SKM-1 treated with dmso at 0.1 percent for 144 hours (cell line): ENCODE data around the gene EEF1AKMT3.

Experiments used
- DNase-seq: peaks from one replicate; lab custom pipeline; 2025; ENCODE audit not compliant: unreplicated experiment; lab: John Stamatoyannopoulos, UW

EEF1AKMT3 gene

DNA sequence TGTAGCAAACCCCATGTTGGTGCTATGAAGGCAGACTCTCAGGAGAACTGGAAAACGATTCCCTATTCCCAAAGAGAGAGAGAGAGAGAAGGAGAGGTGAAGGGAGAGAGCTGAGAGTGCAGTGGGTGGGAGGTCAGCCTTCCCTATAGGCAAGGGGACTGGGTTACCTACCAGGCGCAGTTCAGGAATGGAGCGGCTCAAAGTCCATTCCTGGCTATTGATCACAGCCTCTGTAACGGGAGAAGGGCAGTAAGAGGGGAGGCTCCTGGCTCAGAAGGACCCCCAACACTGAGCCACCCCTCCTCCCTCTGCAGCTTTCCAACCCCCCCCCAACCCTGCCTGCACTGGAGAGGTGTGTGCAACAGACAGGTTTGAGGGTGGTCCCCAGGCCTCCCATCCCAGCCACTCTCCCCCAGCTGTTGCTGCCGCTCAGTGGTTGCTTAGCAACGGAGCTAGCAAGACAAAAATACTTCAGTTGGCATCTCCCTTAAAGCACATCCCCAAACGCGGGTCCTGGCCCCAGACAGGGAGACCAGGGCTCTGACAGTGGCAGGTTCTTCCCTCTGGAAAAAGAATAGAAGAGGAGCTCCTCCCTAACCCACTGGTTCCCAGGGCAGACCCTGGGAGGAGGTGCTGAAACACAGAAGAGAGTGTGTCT lies 37.1 kb upstream of the EEF1AKMT3 start:
- DNase-seq, result no peak

- DNase-seq, result no peak
Observed at GRCh38 chr12:57735952-57736740, 36.3 kb upstream of the EEF1AKMT3 start.

DNA sequence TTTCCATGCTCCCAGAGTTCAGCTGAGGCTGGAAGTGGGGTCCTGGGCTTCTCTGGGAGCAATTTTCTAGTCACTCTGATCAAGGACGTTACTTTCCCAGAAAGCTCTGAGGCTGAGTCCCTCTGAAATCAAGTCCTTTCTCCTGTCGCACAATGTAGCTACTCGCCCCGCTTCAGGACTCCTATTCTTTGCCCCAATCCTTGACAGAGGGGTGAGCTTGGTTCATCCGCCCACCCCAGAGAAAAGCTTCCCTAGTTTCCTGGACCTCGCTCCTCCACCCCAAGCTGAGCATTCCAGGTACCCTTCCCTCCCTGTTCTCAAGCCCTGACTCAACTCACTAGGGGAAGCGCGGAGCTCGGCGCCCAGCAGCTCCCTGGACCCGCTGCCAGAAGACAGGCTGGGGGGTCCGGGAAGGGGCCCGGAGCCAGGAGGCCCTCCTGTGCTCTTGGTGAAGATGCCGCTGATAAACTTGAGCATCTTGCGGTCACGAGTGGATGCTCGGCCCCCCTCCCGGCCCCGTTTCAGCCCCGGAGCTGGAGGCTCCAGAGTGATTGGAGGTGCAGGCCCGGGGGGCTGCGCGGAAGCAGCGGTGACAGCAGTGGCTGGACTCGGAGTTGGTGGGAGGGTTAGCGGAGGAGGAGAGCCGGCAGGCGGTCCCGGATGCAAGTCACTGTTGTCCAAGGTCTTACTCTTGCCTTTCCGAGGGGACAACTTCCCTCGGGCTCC lies 35.5 kb upstream of the EEF1AKMT3 start:
- no peak for DNase-seq

GRCh38 chr12:57737467-57738460 lies 34.6 kb upstream of the EEF1AKMT3 start:
- no peak for DNase-seq

GRCh38 chr12:57738661-57739237 lies 33.7 kb upstream of the EEF1AKMT3 start, which contains the start of gene AGAP2:
Gene AGAP2 (minus strand): TSS chr12:57738742. CDS start chr12:57738246, 496 bp downstream.
- DNase-seq, result no peak

DNA sequence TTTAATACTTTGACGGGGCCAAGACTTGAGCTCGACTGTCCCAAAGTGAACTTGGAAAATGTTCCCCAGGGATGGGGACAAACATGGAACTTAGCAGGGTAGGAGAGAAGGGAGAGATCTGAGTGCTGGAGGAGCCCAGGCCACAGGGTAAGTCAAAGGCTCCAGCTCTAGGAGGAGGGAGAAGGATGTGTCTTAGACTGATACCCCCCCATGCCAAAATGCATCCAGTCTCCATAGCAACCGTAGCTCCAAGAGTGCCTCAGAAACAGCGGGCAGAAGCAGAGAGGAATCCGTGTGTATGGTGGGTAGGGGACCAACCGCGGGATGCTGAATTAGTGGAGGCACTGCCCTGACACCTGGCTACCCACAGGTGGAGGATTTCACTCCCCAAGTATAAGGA lies 33.0 kb upstream of the EEF1AKMT3 start:
- no peak for DNase-seq

DNA sequence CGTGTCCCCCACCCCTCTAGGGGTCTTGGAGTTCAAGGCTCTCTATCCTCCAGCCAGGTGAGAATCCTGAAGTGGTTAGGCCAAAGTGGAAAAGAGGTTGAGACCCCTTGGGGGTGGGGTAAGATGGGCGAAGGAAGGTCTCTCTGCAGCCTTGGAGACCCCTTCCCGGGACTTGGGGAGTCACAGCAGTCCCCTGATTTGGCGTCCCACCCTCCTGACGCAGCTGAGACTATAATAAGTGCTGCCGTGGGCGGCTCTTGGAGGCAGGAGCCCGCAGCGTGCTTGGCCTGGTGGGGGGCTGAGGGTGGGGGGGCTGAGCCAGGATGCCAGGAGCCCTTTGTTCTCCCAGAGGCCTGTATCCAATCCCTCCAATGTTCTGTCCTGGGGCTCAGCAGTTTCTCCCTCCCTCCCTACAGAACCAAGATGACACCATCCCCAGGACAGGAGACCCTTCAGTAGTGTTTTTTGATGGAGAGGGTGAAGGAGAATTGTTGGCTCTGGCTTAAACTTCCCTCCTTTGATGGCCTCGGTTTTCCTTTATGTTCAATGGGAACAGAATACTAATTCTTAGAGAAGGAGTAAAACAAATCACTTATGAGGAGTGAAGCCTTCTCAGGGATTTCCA lies 32.4 kb upstream of the EEF1AKMT3 start:
- DNase-seq, result no peak

GRCh38 chr12:57740656-57741412 lies 31.6 kb upstream of the EEF1AKMT3 start:
- DNase-seq, result no peak

DNA sequence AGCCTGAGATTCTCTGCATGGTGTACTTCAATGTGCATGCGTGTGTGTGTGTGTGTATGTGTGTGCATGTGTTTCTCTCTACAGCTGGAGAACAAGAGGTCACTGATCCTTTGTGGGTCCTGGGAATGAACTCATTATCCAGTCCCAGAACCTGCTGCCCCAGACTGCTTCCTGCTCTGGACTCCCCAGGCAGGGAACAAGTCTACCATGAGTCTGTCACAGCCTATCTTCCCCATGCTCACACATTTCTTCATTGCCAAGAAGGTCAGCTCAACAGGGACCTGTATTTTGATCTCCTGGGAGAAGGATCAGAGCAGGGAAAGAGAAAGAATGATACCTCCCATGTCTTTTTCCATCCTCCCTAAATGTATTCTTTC lies 31.0 kb upstream of the EEF1AKMT3 start:
- no peak for DNase-seq

GRCh38 chr12:57741844-57742738 lies 30.3 kb upstream of the EEF1AKMT3 start:
- peak; percentile 53 for DNase-seq

- no peak for DNase-seq
Observed at GRCh38 chr12:57743769-57744168, 28.6 kb upstream of the EEF1AKMT3 start.

- no peak for DNase-seq
Observed at GRCh38 chr12:57744194-57744776, 28.1 kb upstream of the EEF1AKMT3 start.

GRCh38 chr12:57744777-57745484 lies 27.5 kb upstream of the EEF1AKMT3 start, which contains the start of gene TSPAN31:
Gene TSPAN31 (plus strand): TSS chr12:57745039. CDS start chr12:57745155, 116 bp downstream.
- peak; percentile 85 for DNase-seq

- DNase-seq, result no peak
Observed at GRCh38 chr12:57745485-57745881, 26.9 kb upstream of the EEF1AKMT3 start.

GRCh38 chr12:57746025-57746424 lies 26.4 kb upstream of the EEF1AKMT3 start:
- no peak for DNase-seq

- DNase-seq, result no peak
Observed at GRCh38 chr12:57749061-57749460, 23.4 kb upstream of the EEF1AKMT3 start.
